Endothelial cell of umbilical vein (primary cell): Measurements from ENCODE around the gene SEMA4F. TPM values are rescaled to one million over a fixed set of nuclear protein-coding genes. Genes with fewer than 3 reads are reported as not detected.

Experiments used
- BruUV-seq: library from RNA; stranded (reverse); fragments of 400-500 nt; replicated peaks from 2 replicates; lab custom pipeline; 2021; lab: Mats Ljungman, UMichigan
- CTCF ChIA-PET: fragments of 300-600, 350-600 bp; sonication (Branson Sonifier 250); formaldehyde crosslinking; loops from one replicate; lab custom pipeline; 2021; ENCODE audit warnings: antibody characterized with exemption, inconsistent platforms; lab: Charles Lee
- POLR2A ChIA-PET: fragments of 300-600, 350-600 bp; sonication (Branson Sonifier 250); formaldehyde crosslinking; loops from one replicate; lab custom pipeline; 2021; ENCODE audit warnings: antibody characterized with exemption, inconsistent platforms; lab: Charles Lee
- DNase-seq: peaks from one replicate; pipeline ENCODE4 v3.0.0-alpha.2; 2011; ENCODE audit warnings: low read depth, low spot score
- FAIRE-seq: peaks from 2 replicates; lab custom pipeline; 2011; peaks lifted over from hg19 to GRCh38; lab: Jason Lieb, UNC
- H2AFZ ChIP-seq: 2 replicates; pipeline ENCODE4 v1.6.0; 2012; ENCODE audit warnings: low read depth, low read length, control low read depth, inconsistent platforms
- H3K27ac ChIP-seq: 2 replicates; pipeline ENCODE4 v1.5.1; 2011; ENCODE audit warnings: low read depth, mild to moderate bottlenecking, control low read depth, low read length, moderate library complexity; ENCODE audit not compliant: insufficient read depth
- H3K27me3 ChIP-seq, 2 experiments: 2 replicates each; pipeline versions ENCODE4 v1.6.0 to v1.6.1; 2011; ENCODE audit warnings: low read length in 2 of 2, mixed read lengths in 1 of 2; ENCODE audit not compliant: control insufficient read depth in 2 of 2, insufficient read depth in 2 of 2
- H3K36me3 ChIP-seq, 2 experiments: 2 replicates in 1 of 2; 3 replicates in 1 of 2; pipeline ENCODE4 v1.5.1; 2011; ENCODE audit warnings: low read length in 2 of 2, mild to moderate bottlenecking in 1 of 2, moderate library complexity in 1 of 2; ENCODE audit not compliant: control insufficient read depth in 2 of 2, insufficient read depth in 2 of 2; ENCODE audit errors: extremely low read depth in 1 of 2
- H3K4me1 ChIP-seq: 3 replicates; pipeline ENCODE4 v1.5.1; 2011; ENCODE audit warnings: mild to moderate bottlenecking, low read length; ENCODE audit not compliant: control insufficient read depth, insufficient read depth; ENCODE audit errors: extremely low read depth
- H3K4me2 ChIP-seq: 2 replicates; pipeline ENCODE4 v1.6.1; 2011; ENCODE audit warnings: low read length, control low read depth, mixed read lengths; ENCODE audit not compliant: insufficient read depth
- H3K4me3 ChIP-seq, 3 experiments: fragments of 200-600 bp in 1 of 3; sonication (generic), shearing (Covaris generic) in 1 of 3; replicated peaks in 1 of 3; 2 replicates each; pipeline ENCODE4 v1.5.1; 2011 to 2016; ENCODE audit warnings: control low read depth in 3 of 3, low read length in 3 of 3, mild to moderate bottlenecking in 2 of 3, inconsistent platforms in 1 of 3, low read depth in 1 of 3, moderate library complexity in 1 of 3; ENCODE audit not compliant: insufficient read depth in 1 of 3
- H3K79me2 ChIP-seq: 2 replicates; pipeline ENCODE4 v1.6.0; 2012; ENCODE audit warnings: low read length, inconsistent platforms; ENCODE audit not compliant: control insufficient read depth, insufficient read depth
- H3K9ac ChIP-seq: replicated peaks from 2 replicates; pipeline ENCODE3; 2011; ENCODE audit warnings: low read length, control low read depth; ENCODE audit not compliant: insufficient read depth; ENCODE audit errors: extremely low read depth
- H3K9me1 ChIP-seq: replicated peaks from 3 replicates; pipeline ENCODE4 v1.6.0; 2011; ENCODE audit warnings: mild to moderate bottlenecking, low read length; ENCODE audit not compliant: control insufficient read depth, insufficient read depth; ENCODE audit errors: extremely low read depth
- H3K9me3 ChIP-seq: replicated peaks from 2 replicates; pipeline ENCODE4 v1.5.1; 2012; ENCODE audit warnings: low read length, inconsistent platforms; ENCODE audit not compliant: control insufficient read depth, insufficient read depth
- H4K20me1 ChIP-seq: replicated peaks from 2 replicates; pipeline ENCODE3; 2011; ENCODE audit warnings: mild to moderate bottlenecking, low read length; ENCODE audit not compliant: control insufficient read depth, insufficient read depth; ENCODE audit errors: extremely low read depth
- EZH2 ChIP-seq: IDR thresholded peaks from 2 replicates; pipeline ENCODE4 v1.6.1; 2012; ENCODE audit warnings: borderline replicate concordance, low read depth, mild to moderate bottlenecking, moderate library complexity, low read length, inconsistent platforms; ENCODE audit not compliant: severe bottlenecking
- FOS ChIP-seq: IDR thresholded peaks from 2 replicates; pipeline ENCODE4 v1.6.1; 2011; ENCODE audit warnings: mild to moderate bottlenecking, low read length, moderate library complexity, borderline replicate concordance; ENCODE audit not compliant: insufficient read depth
- GATA2 ChIP-seq: IDR thresholded peaks from 2 replicates; pipeline ENCODE4 v1.7.0; 2011; ENCODE audit warnings: low read depth, mild to moderate bottlenecking, moderate library complexity, mixed read lengths, low read length; ENCODE audit not compliant: insufficient read length, insufficient read depth
- JUN ChIP-seq: IDR thresholded peaks from 2 replicates; pipeline ENCODE4 v1.6.1; 2011; ENCODE audit warnings: borderline replicate concordance, low read depth; ENCODE audit not compliant: insufficient read length, insufficient read depth
- MYC ChIP-seq: IDR thresholded peaks from one replicate; pipeline ENCODE4 v1.6.1; 2011; ENCODE audit warnings: mild to moderate bottlenecking, low read depth, low read length
- POLR2A ChIP-seq: IDR thresholded peaks from 2 replicates; pipeline ENCODE4 v1.6.1; 2012; ENCODE audit warnings: low read depth, mild to moderate bottlenecking, control low read depth, low read length
- POLR2AphosphoS5 ChIP-seq: IDR thresholded peaks from 2 replicates; pipeline ENCODE4 v1.6.1; 2012; ENCODE audit warnings: low read depth, mild to moderate bottlenecking, control low read depth, low read length, moderate library complexity; ENCODE audit not compliant: insufficient read depth
- dilution Hi-C: fragments of 300-500 bp; cut with MboI; formaldehyde crosslinking; loops from one replicate; pipeline ENCODE4 v1.15.0; 2019; ENCODE audit warnings: low sequenced_read_pairs; ENCODE audit not compliant: extremely low pct_ligation_motif_present
- intact Hi-C: fragments of 100-400 bp; cut with micrococcal nuclease; formaldehyde crosslinking; loops from one replicate; pipeline ENCODE4 v1.10.0; 2022
- polyA plus RNA-seq, 4 experiments: library from polyadenylated mRNA; depleted of rRNA in 3 of 4; stranded (reverse) in 3 of 4; unstranded in 1 of 4; fragments of >200 nt; gene quantifications; 2 replicates each; pipeline versions ENCODE4 v1.2.1 to v1.2.3, GENCODE V29; 2011 to 2012; ENCODE audit warnings: missing spikeins in 1 of 4
- total RNA-seq: library from RNA; stranded (reverse); gene quantifications from 2 replicates; pipeline ENCODE4 v1.2.3, GENCODE V29; 2021
- TF ChIP-seq, protein P1 (sequence below): IDR thresholded peaks from 2 replicates; pipeline ENCODE4 v1.6.1; 2011; ENCODE audit not compliant: insufficient read depth, insufficient read length
- TF ChIP-seq, protein P2 (sequence below), 2 donors: IDR thresholded peaks; 1 replicate in 1 of 2; 2 replicates in 1 of 2; pipeline ENCODE4 v1.5.1; 2011; ENCODE audit warnings: low read length in 2 of 2, mild to moderate bottlenecking in 2 of 2, moderate library complexity in 2 of 2, control low read depth in 1 of 2, inconsistent platforms in 1 of 2, low read depth in 1 of 2; ENCODE audit not compliant: insufficient read depth in 1 of 2; ENCODE audit errors: extremely low read depth in 1 of 2

The SEMA4F gene
- total and polyA plus RNA-seq, 2 donors (not counting 3 experiments of a cell fraction or from before 2014, with no cell fraction given): 5.3 to 6.0 TPM

DNA sequence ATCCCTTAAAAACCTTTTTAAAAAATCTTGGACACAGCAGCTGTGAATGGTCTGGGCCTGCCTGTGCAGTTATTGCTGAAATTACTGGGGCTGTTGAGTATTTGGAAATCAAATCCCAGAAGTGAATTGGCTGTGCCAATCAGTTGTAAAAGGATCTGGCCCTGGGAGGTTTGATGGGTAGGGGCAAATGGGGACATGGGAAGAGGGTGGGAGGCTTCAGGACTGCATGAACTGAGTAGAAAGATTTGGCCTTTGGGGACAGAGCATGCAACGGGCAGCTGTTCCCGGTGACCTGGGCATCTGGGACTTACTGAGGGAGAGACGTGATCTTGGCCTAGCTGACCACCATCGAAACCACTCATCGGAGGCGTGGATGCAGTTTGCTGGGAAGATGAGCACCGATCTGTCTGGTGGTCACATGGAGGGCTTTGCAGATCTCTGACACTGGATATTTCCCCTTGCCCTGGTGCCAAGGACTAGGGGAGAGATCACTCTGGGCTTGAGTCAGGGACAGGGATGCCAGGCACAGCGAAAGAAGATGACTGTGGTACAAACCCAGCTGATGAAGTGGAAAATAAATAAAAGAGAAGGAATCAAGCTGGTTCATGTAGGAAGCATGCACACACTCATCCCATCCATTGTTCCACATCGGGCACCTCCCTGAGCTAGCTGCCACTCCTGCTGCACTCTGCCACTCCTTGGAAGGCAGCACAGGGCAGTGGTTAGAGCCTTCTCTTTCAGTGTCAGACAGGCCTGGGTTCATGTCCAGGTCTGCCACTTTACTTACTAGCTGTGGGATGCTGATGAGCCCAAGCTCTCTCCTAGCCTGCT, 58.4 kb downstream of the SEMA4F start:
- CTCF ChIA-PET: interaction anchor here (1.0 to 7.8 kb wide), 4 partner anchors 21 to 204 kb away, joined by 3 to 112 read pairs (median 37); partner anchors contain the start of gene HK2
- no TSS peak for BruUV-seq
- no peak for FAIRE-seq

DNA sequence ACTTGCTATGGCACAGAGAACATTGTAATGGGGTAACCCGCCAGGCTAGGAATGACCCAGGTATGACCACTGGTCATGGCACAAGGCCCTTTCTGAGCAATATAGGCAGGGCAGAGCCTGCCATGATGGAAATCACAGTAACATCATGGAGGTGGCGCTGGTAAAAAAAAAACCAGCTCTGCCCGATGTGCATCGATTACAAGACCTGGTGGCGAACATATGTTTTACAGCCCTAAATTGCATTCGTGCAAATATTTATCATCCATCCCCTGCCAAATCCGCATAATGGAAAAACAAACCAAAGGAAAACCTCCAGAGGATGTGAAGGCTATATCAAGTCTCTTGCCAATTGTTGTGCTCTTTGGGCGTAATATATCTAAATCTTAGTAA, 60.6 kb downstream of the SEMA4F start:
- no TSS peak for BruUV-seq
- Histone ChIP-seq H3K36me3 (no peaks in the 10 kb centered on the region), H3K4me3 (no peak overlapping the region), H3K9ac (no peak overlapping the region), H3K9me1 (no peaks in the 10 kb centered on the region), H2AFZ (no peak overlapping the region), H3K27me3 (peaks cover 13 to 24% of the 10 kb centered on the region in 2 experiments), H3K79me2 (no peaks in the 10 kb centered on the region), H4K20me1 (no peaks in the 10 kb centered on the region), H3K4me1 (no peaks in the 10 kb centered on the region), H3K27ac (no peak overlapping the region), H3K9me3 (no peaks in the 10 kb centered on the region), H3K4me2 (no peak overlapping the region)
- POLR2A ChIA-PET: no interaction called here
- no peak for DNase-seq
- TF ChIP-seq, protein P1, sequence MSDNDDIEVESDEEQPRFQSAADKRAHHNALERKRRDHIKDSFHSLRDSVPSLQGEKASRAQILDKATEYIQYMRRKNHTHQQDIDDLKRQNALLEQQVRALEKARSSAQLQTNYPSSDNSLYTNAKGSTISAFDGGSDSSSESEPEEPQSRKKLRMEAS: no peak
- TF ChIP-seq, protein P2, sequence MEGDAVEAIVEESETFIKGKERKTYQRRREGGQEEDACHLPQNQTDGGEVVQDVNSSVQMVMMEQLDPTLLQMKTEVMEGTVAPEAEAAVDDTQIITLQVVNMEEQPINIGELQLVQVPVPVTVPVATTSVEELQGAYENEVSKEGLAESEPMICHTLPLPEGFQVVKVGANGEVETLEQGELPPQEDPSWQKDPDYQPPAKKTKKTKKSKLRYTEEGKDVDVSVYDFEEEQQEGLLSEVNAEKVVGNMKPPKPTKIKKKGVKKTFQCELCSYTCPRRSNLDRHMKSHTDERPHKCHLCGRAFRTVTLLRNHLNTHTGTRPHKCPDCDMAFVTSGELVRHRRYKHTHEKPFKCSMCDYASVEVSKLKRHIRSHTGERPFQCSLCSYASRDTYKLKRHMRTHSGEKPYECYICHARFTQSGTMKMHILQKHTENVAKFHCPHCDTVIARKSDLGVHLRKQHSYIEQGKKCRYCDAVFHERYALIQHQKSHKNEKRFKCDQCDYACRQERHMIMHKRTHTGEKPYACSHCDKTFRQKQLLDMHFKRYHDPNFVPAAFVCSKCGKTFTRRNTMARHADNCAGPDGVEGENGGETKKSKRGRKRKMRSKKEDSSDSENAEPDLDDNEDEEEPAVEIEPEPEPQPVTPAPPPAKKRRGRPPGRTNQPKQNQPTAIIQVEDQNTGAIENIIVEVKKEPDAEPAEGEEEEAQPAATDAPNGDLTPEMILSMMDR (IDR thresholded peaks at IDR 0.05; ENCODE audit: extremely low read depth in 1 of 2, insufficient read depth in 1 of 2, low read depth in 1 of 2, low read length in 2 of 2): no peak
- TF ChIP-seq POLR2A (no peak), JUN (no peak), EZH2 (no peak), FOS (no peak), POLR2AphosphoS5 (no peak), MYC (no peak), GATA2 (no peak)
- intact Hi-C loops: loop anchor here (1.0 to 2.0 kb wide), 5 partner anchors 24 to 162 kb away; partner anchors contain the start of genes HK2 and SEMA4F
- CTCF ChIA-PET: interaction anchor here (1.0 to 7.8 kb wide), 15 partner anchors 12 to 170 kb away, joined by 3 to 112 read pairs (median 4); partner anchors contain the start of gene HK2
- no peak for FAIRE-seq
- dilution Hi-C loops: no loop called here

More for the DNA sequence above, 58.4 kb downstream of the SEMA4F start:
- Histone ChIP-seq H4K20me1 (no peaks in the 10 kb centered on the region), H3K79me2 (no peaks in the 10 kb centered on the region), H3K4me3 (no peak overlapping the region), H3K9ac (no peak overlapping the region), H2AFZ (no peak overlapping the region), H3K4me1 (no peaks in the 10 kb centered on the region), H3K4me2 (no peak overlapping the region), H3K9me3 (no peaks in the 10 kb centered on the region), H3K27ac (no peak overlapping the region), H3K27me3 (peaks cover 5 to 10% of the 10 kb centered on the region in 2 experiments), H3K36me3 (no peaks in the 10 kb centered on the region), H3K9me1 (no peaks in the 10 kb centered on the region)
- no peak for DNase-seq
- POLR2A ChIA-PET: interaction anchor here (0.5 kb wide), 1 partner anchor 81 kb away, joined by 3 read pairs; no protein-coding TSS in a partner anchor
- TF ChIP-seq POLR2AphosphoS5: no peak
- no peak for TF ChIP-seq JUN
- no peak for TF ChIP-seq MYC
- no peak for TF ChIP-seq FOS
- no peak for TF ChIP-seq POLR2A
- dilution Hi-C loops: no loop called here
- intact Hi-C loops: no loop called here
